Measurements from ENCODE around the gene UBE2C.
A peak's percentile ranks its signal among the peaks of the same experiment; 100 is the strongest.
"Not testable (repeated sequence)": the region's sequence is repeated elsewhere in the genome, so short reads cannot be mapped to it uniquely, and the experiment has no call there.

Gene UBE2C

GRCh38 chr20:45812157-45813005, at the start of gene UBE2C:
Gene UBE2C (plus strand): TSS chr20:45812644. CDS start chr20:45812696, 52 bp downstream.
- DNase-seq (ENCODE audit: low read depth in 4 of 4, low spot score in 1 of 4): peak; percentile 75 to 89 (median 84)

DNA sequence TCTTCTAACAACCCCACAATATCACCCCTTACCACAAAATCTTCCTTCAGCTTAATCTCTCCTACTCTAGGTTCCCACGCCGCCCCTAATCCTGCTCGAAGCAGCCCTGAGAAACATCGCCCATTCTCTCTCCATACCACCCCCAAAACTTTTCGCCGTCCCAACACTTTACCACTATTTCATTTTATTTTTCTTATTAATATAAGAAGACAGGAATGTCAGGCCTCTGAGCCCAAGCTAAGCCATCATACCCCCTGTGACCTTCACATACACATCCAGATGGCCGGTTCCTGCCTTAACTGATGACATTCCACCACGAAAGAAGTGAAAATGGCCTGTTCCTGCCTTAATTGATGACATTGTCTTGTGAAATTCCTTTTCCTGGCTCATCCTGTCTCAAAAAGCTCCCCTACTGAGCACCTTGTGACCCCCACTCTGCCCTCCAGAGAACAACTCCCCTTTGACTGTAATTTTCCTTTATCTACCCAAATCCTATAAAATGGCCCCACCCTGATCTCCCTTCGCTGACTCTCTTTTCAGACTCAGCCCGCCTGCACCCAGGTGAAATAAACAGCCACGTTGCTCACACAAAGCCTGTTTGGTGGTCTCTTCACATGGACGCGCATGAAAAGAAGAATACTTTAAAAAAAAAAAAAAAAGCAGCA, 47.7 kb upstream of the UBE2C start:
- DNase-seq (ENCODE audit: low read depth in 4 of 4, low spot score in 1 of 4): not testable (repeated sequence)

DNA sequence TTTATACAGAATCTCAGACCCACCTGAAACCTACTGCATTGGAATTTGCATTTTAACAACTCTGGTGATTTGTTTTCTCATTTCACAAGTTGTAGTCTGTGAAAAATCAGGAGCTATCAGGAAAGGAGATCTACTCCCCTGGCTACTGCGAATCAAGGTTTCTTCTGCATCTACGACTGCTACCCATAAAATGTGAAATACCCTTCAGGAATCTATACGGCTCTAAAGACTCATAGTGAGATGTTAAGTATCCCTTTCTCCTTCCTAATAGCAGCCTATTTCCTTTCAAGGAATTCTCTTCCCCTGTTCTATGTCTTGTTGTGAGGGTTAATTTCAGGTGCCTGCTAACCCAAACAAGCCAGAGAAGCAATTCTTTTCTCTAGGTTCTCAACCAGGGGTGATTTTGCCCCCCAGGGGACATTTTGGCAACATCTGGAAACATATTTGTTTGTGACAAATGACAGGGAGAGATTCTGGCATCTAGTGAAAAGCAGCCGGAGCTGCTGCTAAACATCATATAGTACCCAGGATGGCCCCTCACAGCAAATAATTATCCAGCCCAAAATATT, 47.1 kb upstream of the UBE2C start:
- no peak for DNase-seq (ENCODE audit: low read depth in 4 of 4, low spot score in 1 of 4)

DNA sequence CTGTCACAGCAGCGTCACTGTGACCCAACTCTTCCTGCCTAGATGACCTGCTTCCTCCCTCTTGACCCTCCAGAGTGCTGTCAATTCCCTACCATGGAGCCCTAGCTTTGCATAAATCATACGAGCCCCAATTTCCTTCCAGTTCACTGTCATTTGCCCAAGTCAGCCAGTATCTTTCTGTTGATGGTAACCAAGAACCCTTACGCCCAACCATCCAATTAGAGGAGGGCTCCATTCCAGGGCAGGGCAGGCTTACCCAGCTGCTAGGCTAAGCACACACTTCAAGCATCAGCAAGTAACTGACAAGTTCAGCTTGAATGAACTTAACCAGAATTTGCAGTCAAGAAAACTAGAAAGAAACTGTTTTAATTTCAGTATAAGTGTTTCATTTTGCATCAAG, 46.5 kb upstream of the UBE2C start:
- no peak for DNase-seq (ENCODE audit: low read depth in 4 of 4, low spot score in 1 of 4)

DNA sequence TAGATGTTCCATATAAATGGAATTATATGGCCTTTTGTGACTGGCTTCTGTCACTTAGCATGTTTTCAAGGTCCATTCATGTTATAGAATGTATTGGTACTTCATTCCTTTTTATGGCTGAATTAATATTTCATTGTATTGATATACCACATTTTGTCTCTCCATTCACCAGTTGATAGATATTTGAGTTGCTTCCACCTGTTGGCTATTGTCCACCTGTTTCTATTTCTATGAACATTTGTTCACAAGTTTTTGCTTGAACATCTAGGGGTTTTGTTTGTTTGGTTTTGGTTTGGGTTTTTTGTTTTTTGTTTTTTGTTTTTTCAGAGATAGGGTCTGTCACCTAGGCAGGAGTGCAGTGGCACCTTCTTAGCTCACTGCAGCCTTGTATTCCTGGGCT, 44.0 kb upstream of the UBE2C start:
- DNase-seq (ENCODE audit: low read depth in 4 of 4, low spot score in 1 of 4): no peak

GRCh38 chr20:45771182-45771759, 41.2 kb upstream of the UBE2C start:
- DNase-seq (ENCODE audit: low read depth in 4 of 4, low spot score in 1 of 4): peak; percentile 54 to 71 (median 65)

DNA sequence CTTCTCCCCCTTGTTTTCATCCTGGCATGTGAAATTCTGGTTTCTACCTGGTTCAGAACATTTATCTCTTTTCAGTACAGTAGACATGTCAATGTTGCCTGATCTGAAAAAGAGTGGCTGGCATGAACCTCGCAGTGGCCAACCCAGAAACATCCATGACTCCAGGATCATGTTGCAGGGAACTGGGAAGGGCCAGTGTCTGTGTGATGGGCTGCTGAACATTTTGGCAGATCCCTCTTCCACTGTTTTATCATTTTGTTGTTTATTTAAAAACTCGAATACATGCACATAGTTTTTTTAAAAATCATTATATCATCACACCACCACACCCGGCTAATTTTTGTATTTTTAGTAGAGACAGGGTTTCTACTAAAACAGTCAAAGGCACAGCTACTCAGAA, 39.8 kb upstream of the UBE2C start:
- no peak for DNase-seq (ENCODE audit: low read depth in 4 of 4, low spot score in 1 of 4)

DNA sequence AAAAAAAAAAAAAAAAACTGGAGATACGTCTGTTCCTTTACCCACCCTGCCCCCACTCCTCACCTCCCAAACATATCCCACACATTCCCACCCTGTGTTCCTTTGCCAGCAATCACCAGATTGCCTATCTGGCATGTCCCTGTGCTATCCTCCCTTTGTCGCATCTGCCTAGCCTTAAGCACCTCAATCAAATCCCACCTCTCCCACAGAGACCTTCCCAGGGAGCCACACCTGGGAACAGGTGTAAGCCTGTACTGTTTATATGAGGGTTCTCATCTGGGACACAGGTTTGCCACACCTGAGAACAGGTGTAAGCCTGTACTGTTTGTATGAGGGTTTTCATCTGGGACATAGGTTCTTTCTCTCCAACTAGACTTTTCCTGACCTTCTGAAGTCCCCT, 37.5 kb upstream of the UBE2C start:
- no peak for DNase-seq (ENCODE audit: low read depth in 4 of 4, low spot score in 1 of 4)

DNA sequence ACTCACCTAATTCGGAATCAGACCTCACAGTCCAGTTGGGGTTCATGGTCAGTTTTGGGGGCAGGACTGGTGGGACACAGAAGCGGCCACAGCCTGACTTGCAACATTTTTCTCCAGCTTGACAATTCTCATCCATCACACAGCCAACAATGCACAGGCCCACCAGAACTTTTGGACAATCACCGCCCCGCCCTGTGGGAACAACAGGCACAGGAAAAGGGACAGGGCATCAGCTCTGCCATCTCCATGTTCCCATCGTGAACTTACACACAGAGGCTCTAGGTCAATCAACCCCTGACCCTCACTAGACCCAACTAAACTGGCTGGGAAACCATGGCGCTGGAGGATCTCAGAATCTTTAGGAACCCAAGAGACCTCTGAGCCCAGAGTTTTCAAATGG, 37.0 kb upstream of the UBE2C start:
- DNase-seq (ENCODE audit: low read depth in 4 of 4, low spot score in 1 of 4): no peak

DNA sequence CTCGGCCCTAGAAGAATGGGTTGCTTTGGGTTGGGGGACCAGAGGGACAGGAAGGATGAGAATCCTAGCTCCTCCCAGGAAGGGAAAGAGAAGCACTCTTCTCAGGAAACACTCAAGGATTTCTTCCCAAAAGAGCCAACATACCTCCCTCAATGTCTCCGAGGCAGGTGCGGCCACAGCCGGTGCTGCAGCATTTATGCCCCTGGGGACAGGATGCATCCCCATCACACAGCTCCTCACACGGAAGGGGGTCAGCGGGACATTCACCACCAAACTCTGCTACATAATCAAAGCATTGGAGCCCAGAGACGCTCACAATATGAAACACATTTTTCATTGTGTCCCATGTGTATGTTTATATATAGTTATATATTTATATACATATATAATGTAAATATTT, 35.5 kb upstream of the UBE2C start:
- no peak for DNase-seq (ENCODE audit: low read depth in 4 of 4, low spot score in 1 of 4)

DNA sequence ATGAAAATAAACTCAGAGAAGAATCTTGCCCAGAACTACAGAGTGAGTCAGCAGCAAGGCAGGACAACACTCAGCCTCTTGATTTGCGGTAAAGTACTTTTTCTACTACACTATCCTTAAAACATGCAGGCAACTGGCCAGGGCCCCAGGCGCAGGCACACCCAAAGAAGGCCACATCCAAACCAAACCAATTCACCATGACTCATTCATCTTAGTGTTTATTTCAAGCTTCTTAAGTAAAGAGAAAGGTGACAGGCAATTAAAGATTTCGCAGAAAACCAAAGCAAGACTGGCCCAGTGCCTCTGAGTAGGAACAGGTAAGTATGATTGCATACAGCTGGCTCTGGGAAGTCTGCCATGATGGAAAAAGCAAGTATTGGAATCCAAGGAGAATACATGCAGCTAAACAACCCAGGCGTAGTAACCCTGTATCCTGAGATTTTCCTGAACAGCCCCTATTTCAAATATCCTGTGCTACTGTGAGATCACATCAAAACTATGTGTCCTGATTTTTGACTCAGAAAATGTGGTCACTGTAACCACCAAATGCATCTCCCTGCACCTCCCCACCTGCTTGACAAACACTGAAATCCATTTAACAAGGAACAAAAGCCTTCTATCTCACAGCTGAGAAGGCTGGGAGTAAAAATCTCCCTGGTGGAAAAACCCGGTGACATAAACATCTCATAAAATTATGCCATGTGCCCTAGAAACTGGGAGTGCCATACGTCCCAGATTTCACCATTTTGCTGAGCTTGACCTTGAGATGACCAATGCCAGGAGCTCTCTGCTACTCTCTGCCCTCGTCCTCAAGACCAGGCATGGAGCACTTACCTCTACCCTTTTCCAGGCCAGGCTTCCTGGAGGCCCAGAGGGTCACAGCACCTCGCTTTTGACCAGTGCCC, 33.2 kb upstream of the UBE2C start:
- no peak for DNase-seq (ENCODE audit: low read depth in 4 of 4, low spot score in 1 of 4)

DNA sequence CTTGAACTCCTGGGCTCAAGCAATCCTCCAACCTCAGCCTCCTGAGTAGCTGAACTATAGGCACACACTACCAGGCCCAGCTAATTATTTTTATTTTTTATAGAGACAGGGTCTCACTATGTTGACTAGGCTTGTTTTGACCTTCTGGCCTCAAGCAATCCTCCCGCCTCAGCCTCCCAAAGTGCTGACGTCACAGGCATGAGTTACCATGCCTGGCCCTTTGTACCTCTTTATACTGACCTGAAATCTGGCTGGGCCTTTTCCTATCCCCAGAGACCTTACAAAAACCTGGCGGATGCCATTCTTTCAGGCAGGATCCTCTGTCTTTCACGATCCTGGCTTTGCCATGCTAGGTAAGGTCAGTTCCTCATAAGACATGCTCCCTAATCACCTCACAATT, 32.3 kb upstream of the UBE2C start:
- DNase-seq (ENCODE audit: low read depth in 4 of 4, low spot score in 1 of 4): no peak

DNA sequence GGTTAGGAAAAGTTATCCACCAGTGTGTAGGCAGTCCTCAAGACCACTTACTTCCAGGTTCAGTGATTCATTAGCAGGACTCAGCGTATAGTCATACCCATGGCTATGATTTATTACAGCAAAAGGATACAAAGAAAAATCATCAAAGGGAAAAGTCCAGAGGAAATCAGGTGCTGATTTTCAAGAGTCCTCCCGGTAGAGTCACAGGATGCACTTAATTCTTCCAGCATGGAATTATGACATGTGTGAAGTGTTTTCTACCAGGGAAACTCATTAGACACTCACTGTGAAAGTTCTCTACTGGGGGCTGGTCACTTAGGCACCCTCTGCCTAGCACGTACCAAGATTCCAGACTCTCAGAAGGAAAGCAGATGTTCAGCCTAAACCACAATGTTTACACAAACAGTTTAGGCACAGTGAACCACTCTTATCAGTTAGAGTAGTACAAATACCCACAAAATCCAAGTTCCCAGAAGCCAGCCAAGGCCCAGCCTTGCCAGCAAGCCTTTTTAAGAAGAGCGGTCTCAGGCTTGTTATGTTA, 31.0 kb upstream of the UBE2C start:
- DNase-seq (ENCODE audit: low read depth in 4 of 4, low spot score in 1 of 4): no peak

GRCh38 chr20:45782890-45783289, 29.6 kb upstream of the UBE2C start:
- no peak for DNase-seq (ENCODE audit: low read depth in 4 of 4, low spot score in 1 of 4)

- DNase-seq (ENCODE audit: low read depth in 4 of 4, low spot score in 1 of 4): no peak
These were observed 28.7 kb upstream of the UBE2C start for GRCh38 chr20:45783656-45784294.

DNA sequence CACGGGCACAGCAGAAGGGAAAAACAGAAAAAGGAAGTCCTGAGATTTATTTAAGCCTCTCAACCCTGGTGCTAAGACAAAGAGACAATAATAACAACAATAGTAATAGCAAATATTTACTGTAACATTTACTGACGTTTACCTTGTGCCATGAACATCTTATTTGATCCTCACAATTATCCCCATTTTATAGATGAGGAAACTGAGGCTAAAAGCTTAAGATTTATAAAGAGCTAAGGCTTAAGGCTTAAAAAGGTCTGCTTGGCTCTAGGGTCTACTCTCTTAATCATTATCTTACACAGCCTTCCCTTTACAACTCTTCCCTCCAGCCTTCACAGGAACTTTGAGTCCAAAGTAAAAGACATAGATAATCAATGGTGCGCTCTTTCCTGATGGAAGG, 24.1 kb upstream of the UBE2C start:
- DNase-seq (ENCODE audit: low read depth in 4 of 4, low spot score in 1 of 4): no peak

GRCh38 chr20:45792317-45793118, 19.9 kb upstream of the UBE2C start:
- no peak for DNase-seq (ENCODE audit: low read depth in 4 of 4, low spot score in 1 of 4)

DNA sequence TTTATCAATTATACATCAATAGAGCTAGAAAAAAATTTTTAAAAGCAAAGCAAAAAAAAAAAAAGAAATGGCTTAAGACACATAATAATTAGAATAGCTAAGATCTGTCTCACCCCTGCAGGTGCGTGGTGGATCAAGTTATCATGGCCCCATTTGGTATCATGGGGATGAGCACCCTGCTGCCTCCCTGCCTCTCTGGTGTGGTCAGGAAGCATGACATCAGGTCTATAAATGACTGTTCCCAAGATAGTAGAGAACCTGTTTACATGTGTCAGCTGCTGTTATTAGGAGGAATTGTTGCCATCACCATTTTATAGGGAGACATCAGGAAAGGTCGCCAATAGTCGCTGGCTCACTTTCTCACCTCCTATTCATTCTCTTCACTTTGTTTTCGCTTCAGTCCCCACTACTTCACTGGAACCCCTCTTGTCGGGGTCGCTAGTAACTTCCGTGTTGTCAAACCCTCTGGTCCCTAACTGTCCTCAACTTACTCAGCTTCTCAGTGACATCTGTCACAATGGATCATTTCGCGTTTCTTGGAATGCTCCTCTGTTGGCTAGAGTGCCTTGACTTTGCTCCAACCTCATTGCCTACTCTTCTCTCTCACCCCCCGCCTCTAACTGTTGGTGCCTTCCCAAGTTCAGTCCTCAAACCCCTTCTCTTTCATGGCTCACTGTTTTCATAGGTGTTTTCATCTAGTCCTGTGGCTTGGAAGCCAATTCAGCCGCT, 15.9 kb upstream of the UBE2C start:
- no peak for DNase-seq (ENCODE audit: low read depth in 4 of 4, low spot score in 1 of 4)

GRCh38 chr20:45797510-45797909, 14.9 kb upstream of the UBE2C start:
- DNase-seq (ENCODE audit: low read depth in 4 of 4, low spot score in 1 of 4): not testable (repeated sequence)
